OCI-LY3 (cell line): ENCODE measurements around the gene PDIA4.
"Not testable (repeated sequence)": the region's sequence is repeated elsewhere in the genome, so short reads cannot be mapped to it uniquely, and the experiment has no call there.

Experiments
- H2AFZ ChIP-seq: fragments of 200-600, 300-600 bp; shearing (Covaris generic); 2 replicates; pipeline ENCODE4 v1.6.0; 2014; ENCODE audit warnings: antibody characterized with exemption, low read depth, low read length
- H3K27ac ChIP-seq: fragments of 200-600, 300-600 bp; sonication (generic); 2 replicates; pipeline ENCODE4 v1.5.1; 2014; ENCODE audit warnings: mild to moderate bottlenecking, low read length, moderate library complexity, mixed read lengths
- H3K27me3 ChIP-seq: fragments of 200-600, 300-600 bp; sonication (generic); 2 replicates; pipeline ENCODE4 v1.6.1; 2014; ENCODE audit warnings: low read depth, low read length, mixed read lengths
- H3K36me3 ChIP-seq: fragments of 200-600, 300-600 bp; sonication (generic); replicated peaks from 2 replicates; pipeline ENCODE3; 2014; ENCODE audit warnings: low read depth, low read length, mixed read lengths
- H3K4me1 ChIP-seq: fragments of 300-600, 200-600 bp; sonication (generic); 2 replicates; pipeline ENCODE4 v1.6.1; 2014; ENCODE audit warnings: low read length, mixed read lengths
- H3K4me2 ChIP-seq: fragments of 200-600, 300-600 bp; sonication (generic); 2 replicates; pipeline ENCODE4 v1.6.1; 2014; ENCODE audit warnings: low read length, mixed read lengths
- H3K4me3 ChIP-seq: fragments of 300-600, 200-600 bp; sonication (generic); 2 replicates; pipeline ENCODE4 v1.5.1; 2014; ENCODE audit warnings: antibody characterized with exemption, mild to moderate bottlenecking, low read length, moderate library complexity
- H3K79me2 ChIP-seq: fragments of 300-600, 200-600 bp; shearing (Covaris generic); 2 replicates; pipeline ENCODE4 v1.6.1; 2014; ENCODE audit warnings: mild to moderate bottlenecking, low read length, mixed read lengths
- H3K9ac ChIP-seq: fragments of 300-600, 200-600 bp; shearing (Covaris generic); 2 replicates; pipeline ENCODE4 v1.6.0; 2014; ENCODE audit warnings: mild to moderate bottlenecking, low read length, moderate library complexity
- H3K9me3 ChIP-seq: fragments of 200-600, 300-600 bp; shearing (Covaris generic); 2 replicates; pipeline ENCODE4 v1.6.1; 2014; ENCODE audit warnings: low read length, mixed read lengths; ENCODE audit not compliant: insufficient read depth
- H4K20me1 ChIP-seq: fragments of 200-600, 300-600 bp; sonication (generic); 2 replicates; pipeline ENCODE4 v1.6.1; 2016; ENCODE audit warnings: low read length, mixed read lengths; ENCODE audit not compliant: insufficient read depth
- CTCF ChIP-seq: fragments of 200-600, 300-600 bp; sonication (generic); IDR thresholded peaks from 2 replicates; pipeline ENCODE4 v1.5.1; 2014; ENCODE audit warnings: antibody characterized with exemption, low read length, low read depth
- EZH2phosphoT487 ChIP-seq: fragments of 200-600 bp; shearing (Covaris generic); IDR thresholded peaks from 2 replicates; pipeline ENCODE4 v1.6.1; 2018; ENCODE audit warnings: antibody characterized with exemption, mixed run types, low read depth

PDIA4 gene

GRCh38 chr7:148979827-148980226, 48.5 kb downstream of the PDIA4 start:
- Histone ChIP-seq H3K4me2 (peak overlapping the region; percentile 29), H3K27me3 (peaks cover 9% of the 10 kb centered on the region), H3K36me3 (no peaks in the 10 kb centered on the region), H2AFZ (peak overlapping the region; percentile 70; the same call in 1 of the 2 replicates), H3K4me1 (peaks cover 28% of the 10 kb centered on the region), H3K4me3 (peak overlapping the region; percentile 51), H3K27ac (no peak overlapping the region), H4K20me1 (no peaks in the 10 kb centered on the region), H3K9ac (no peak overlapping the region), H3K79me2 (no peaks in the 10 kb centered on the region), H3K9me3 (no peaks in the 10 kb centered on the region)
- TF ChIP-seq CTCF (no peak), EZH2phosphoT487 (no peak)

- not testable (repeated sequence) for H3K4me3 ChIP-seq
Measured at GRCh38 chr7:148979072-148979471, 49.2 kb downstream of the PDIA4 start.

DNA sequence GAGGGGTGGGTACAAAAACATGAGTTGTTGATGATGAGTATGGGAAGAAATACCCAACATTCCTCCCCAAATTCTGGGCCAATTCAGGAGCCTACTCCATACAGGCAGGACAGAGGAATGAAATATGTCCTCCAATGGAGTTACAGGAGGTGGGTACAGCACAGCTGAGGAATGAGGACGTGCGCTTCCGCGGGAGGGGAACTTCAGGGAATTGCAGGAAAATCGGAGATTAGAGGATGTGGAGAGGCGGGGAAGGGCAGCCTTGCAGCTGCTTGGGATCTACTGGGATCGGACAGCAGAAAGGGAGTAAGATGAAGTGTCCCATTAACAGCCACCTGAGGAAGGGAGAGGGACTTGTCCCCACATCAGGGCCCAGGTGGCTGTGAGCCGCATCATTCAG, 50.2 kb downstream of the PDIA4 start:
- no peak overlapping the region for H3K27ac ChIP-seq
- H2AFZ ChIP-seq = no peak overlapping the region

More at GRCh38 chr7:148979072-148979471, 49.2 kb downstream of the PDIA4 start:
- H3K4me1 ChIP-seq = peaks cover 21% of the 10 kb centered on the region
- not testable (repeated sequence) for H3K9ac ChIP-seq, H3K27me3 ChIP-seq, H3K36me3 ChIP-seq, H2AFZ ChIP-seq, H4K20me1 ChIP-seq, H3K27ac ChIP-seq, H3K9me3 ChIP-seq, H3K79me2 ChIP-seq, H3K4me2 ChIP-seq

GRCh38 chr7:148975896-148976295, 52.4 kb downstream of the PDIA4 start:
- Histone ChIP-seq H3K27ac (no peak overlapping the region), H3K36me3 (no peaks in the 10 kb centered on the region), H3K4me2 (no peak overlapping the region), H3K79me2 (no peaks in the 10 kb centered on the region), H3K9me3 (no peaks in the 10 kb centered on the region), H4K20me1 (no peaks in the 10 kb centered on the region), H3K4me3 (no peak overlapping the region), H3K27me3 (peaks cover under 1% of the 10 kb centered on the region; the same call in 1 of the 2 replicates), H2AFZ (no peak overlapping the region), H3K4me1 (peaks cover 18% of the 10 kb centered on the region), H3K9ac (no peak overlapping the region)
- no peak for TF ChIP-seq CTCF
- no peak for TF ChIP-seq EZH2phosphoT487

More for the DNA sequence above, 50.2 kb downstream of the PDIA4 start:
- Histone ChIP-seq H3K9me3 (no peaks in the 10 kb centered on the region), H3K27me3 (peaks cover 7% of the 10 kb centered on the region), H3K9ac (no peak overlapping the region), H3K36me3 (no peaks in the 10 kb centered on the region), H3K79me2 (no peaks in the 10 kb centered on the region), H4K20me1 (no peaks in the 10 kb centered on the region), H3K4me2 (no peak overlapping the region), H3K4me3 (no peak overlapping the region), H3K4me1 (peaks cover 18% of the 10 kb centered on the region)
- TF ChIP-seq CTCF (no peak), EZH2phosphoT487 (no peak)

DNA sequence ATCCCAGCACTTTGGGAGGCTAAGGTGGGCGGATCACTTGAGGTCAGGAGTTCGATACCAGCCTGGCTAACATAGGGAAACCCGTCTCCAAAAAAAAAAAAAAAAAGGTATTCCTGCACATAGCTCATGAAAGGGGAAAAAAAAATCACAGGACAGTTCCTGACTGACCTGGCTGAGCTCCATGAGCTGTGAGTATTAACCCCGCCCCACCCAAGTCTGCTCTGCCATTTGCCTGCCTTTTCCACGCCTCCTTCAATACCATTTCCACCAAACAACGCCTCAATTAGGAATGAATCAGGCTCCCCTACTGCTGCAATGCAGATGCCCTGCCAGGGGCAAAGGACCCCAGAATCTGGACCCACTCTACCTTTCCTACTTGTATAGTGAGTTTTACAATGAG, 55.0 kb downstream of the PDIA4 start:
- no peak for TF ChIP-seq CTCF
- TF ChIP-seq EZH2phosphoT487 = no peak
- Histone ChIP-seq H3K9me3 (no peaks in the 10 kb centered on the region), H3K36me3 (no peaks in the 10 kb centered on the region), H3K79me2 (no peaks in the 10 kb centered on the region), H3K4me2 (no peak overlapping the region), H2AFZ (no peak overlapping the region), H3K9ac (no peak overlapping the region), H3K4me3 (no peak overlapping the region), H3K27me3 (no peaks in the 10 kb centered on the region), H4K20me1 (no peaks in the 10 kb centered on the region), H3K27ac (no peak overlapping the region), H3K4me1 (peaks cover 13% of the 10 kb centered on the region)
